ENCODE results near the gene MAPKAPK2.

DNA sequence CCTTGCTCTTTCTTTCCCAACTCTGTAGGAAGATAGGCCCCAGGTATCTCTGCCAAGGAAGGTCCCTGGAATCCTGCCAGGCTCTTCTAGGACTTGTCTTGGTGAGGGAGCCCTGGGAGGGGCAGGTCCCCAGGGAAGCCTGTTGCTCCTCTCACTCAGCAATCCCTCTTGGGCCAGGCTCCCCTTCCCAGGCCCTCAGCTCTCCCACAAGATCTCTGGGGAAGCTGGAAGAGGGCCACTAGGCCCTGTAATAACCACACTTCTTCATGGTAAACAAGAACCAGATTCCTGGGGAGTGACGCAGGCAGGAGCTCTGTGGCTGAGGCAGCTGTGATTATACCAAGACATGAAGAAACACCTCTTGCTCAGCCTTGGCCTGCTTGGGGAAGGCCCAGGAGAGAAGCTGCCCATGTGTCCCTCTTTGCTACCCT is 9.9 kb upstream of the MAPKAPK2 start:
- no peak for TF ChIP-seq CTCF (IDR thresholded peaks at IDR 0.05)
- no peak for TF ChIP-seq EZH2 (IDR thresholded peaks at IDR 0.05; ENCODE audit: borderline replicate concordance, insufficient read depth, low read depth, low read length, poor library complexity, severe bottlenecking)
